ENCODE data around the gene SYNDIG1. TPM values are rescaled to one million over a fixed set of nuclear protein-coding genes. Genes with fewer than 3 reads are reported as not detected.

The SYNDIG1 gene
- total RNA-seq, 1 donor from 2014 or later, result 5.7 TPM

GRCh38 chr20:24703284-24703610, 233.8 kb downstream of the SYNDIG1 start:
- Histone ChIP-seq H3K4me1 (ENCODE audit: insufficient read depth, low read length) (no peaks in the 10 kb centered on the region), H3K79me2 (ENCODE audit: insufficient read depth, low read length) (no peaks in the 10 kb centered on the region), H3K27me3 (ENCODE audit: insufficient read depth, low read length) (no peaks in the 10 kb centered on the region), H3K4me3 (ENCODE audit: insufficient read depth, low read depth, low read length) (no peak overlapping the region), H3K9me3 (ENCODE audit: insufficient read depth, low read depth, low read length) (no peaks in the 10 kb centered on the region), H3K9ac (ENCODE audit: low read length) (no peak overlapping the region), H4K20me1 (ENCODE audit: insufficient read depth, low read length) (no peaks in the 10 kb centered on the region), H3K4me2 (ENCODE audit: low read length) (no peak overlapping the region), H2AFZ (ENCODE audit: low read depth, low read length) (no peak overlapping the region), H3K27ac (ENCODE audit: low read depth, low read length) (no peak overlapping the region), H3K36me3 (ENCODE audit: insufficient read depth, low read length) (no peaks in the 10 kb centered on the region)
- TF ChIP-seq CTCF (IDR thresholded peaks at IDR 0.05; ENCODE audit: insufficient read depth, low read depth, low read length) (no peak), EZH2 (IDR thresholded peaks at IDR 0.05; ENCODE audit: insufficient read depth, low read length) (no peak)
- no peaks in the 10 kb centered on the region for H3K4me1 Mint-ChIP-seq (ENCODE audit: low read depth, unreplicated experiment)
- peaks cover under 1% of the 10 kb centered on the region for H3K9me3 Mint-ChIP-seq (ENCODE audit: unreplicated experiment)
- DNase-seq (ENCODE audit: low read depth) (no peak), FAIRE-seq (no peak)
- no peaks in the 10 kb centered on the region for H3K36me3 Mint-ChIP-seq (ENCODE audit: low read depth, unreplicated experiment)
- peaks cover 30% of the 10 kb centered on the region for H3K27me3 Mint-ChIP-seq (ENCODE audit: low read depth, unreplicated experiment)
- no peak overlapping the region for H3K27ac Mint-ChIP-seq (ENCODE audit: unreplicated experiment)
- no peak overlapping the region for H3K4me3 Mint-ChIP-seq (ENCODE audit: unreplicated experiment)

DNA sequence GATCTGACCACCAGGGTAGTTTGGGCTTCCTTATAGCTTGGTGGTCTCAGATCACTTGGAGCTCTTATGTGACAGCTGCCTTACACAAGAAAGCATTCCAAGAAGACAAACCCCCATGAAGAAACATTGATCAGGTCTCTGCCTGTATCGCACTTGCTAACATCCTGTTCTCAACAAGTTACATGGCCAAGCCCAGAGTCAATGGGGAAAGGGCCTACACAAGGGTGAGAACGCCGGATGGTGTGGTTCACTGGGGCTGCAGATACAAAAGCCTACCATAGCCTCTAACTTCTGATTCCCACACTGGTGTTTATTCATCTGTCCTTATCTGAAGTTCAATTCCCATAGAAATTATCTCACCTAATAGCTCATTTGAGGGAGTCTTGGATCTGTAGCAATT, 235.5 kb downstream of the SYNDIG1 start:
- DNase-seq (ENCODE audit: low read depth) (no peak), FAIRE-seq (no peak)
- Histone ChIP-seq H2AFZ (ENCODE audit: low read depth, low read length) (no peak overlapping the region), H3K36me3 (ENCODE audit: insufficient read depth, low read length) (no peaks in the 10 kb centered on the region), H3K4me3 (ENCODE audit: insufficient read depth, low read depth, low read length) (no peak overlapping the region), H3K27ac (ENCODE audit: low read depth, low read length) (no peak overlapping the region), H3K9me3 (ENCODE audit: insufficient read depth, low read depth, low read length) (no peaks in the 10 kb centered on the region), H3K9ac (ENCODE audit: low read length) (no peak overlapping the region), H3K4me1 (ENCODE audit: insufficient read depth, low read length) (no peaks in the 10 kb centered on the region), H3K27me3 (ENCODE audit: insufficient read depth, low read length) (no peaks in the 10 kb centered on the region), H3K79me2 (ENCODE audit: insufficient read depth, low read length) (no peaks in the 10 kb centered on the region), H4K20me1 (ENCODE audit: insufficient read depth, low read length) (no peaks in the 10 kb centered on the region), H3K4me2 (ENCODE audit: low read length) (no peak overlapping the region)
- H3K4me3 Mint-ChIP-seq (ENCODE audit: unreplicated experiment), result no peak overlapping the region
- peaks cover 4% of the 10 kb centered on the region for H3K9me3 Mint-ChIP-seq (ENCODE audit: unreplicated experiment)
- peaks cover 30% of the 10 kb centered on the region for H3K27me3 Mint-ChIP-seq (ENCODE audit: low read depth, unreplicated experiment)
- H3K4me1 Mint-ChIP-seq (ENCODE audit: low read depth, unreplicated experiment), result no peaks in the 10 kb centered on the region
- TF ChIP-seq EZH2 (IDR thresholded peaks at IDR 0.05; ENCODE audit: insufficient read depth, low read length) (no peak), CTCF (IDR thresholded peaks at IDR 0.05; ENCODE audit: insufficient read depth, low read depth, low read length) (no peak)
- H3K36me3 Mint-ChIP-seq (ENCODE audit: low read depth, unreplicated experiment), result no peaks in the 10 kb centered on the region
- H3K27ac Mint-ChIP-seq (ENCODE audit: unreplicated experiment), result no peak overlapping the region

DNA sequence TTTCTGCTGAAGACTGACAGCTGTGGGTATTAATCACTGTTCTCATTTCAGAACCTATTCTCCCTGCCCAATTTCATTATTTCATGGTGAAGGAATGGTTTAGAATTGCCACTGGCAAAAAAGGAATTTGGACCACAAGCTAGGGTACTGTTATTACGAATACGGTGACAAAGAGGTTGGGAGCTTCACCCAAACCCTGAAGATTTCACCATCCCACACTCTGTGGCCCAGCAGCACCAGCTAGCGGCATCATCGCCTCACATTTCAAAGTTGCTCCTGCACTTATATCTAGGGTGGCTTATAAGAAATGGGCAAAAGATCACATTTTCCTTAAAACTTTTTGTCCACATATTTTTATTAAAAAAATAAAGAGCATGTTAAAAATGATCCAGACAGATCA, 236.1 kb downstream of the SYNDIG1 start:
- Histone ChIP-seq H3K9ac (ENCODE audit: low read length) (no peak overlapping the region), H3K4me1 (ENCODE audit: insufficient read depth, low read length) (no peaks in the 10 kb centered on the region), H3K4me2 (ENCODE audit: low read length) (no peak overlapping the region), H3K4me3 (ENCODE audit: insufficient read depth, low read depth, low read length) (no peak overlapping the region), H3K27me3 (ENCODE audit: insufficient read depth, low read length) (no peaks in the 10 kb centered on the region), H3K27ac (ENCODE audit: low read depth, low read length) (no peak overlapping the region), H3K79me2 (ENCODE audit: insufficient read depth, low read length) (no peaks in the 10 kb centered on the region), H2AFZ (ENCODE audit: low read depth, low read length) (no peak overlapping the region), H3K9me3 (ENCODE audit: insufficient read depth, low read depth, low read length) (no peaks in the 10 kb centered on the region), H3K36me3 (ENCODE audit: insufficient read depth, low read length) (no peaks in the 10 kb centered on the region), H4K20me1 (ENCODE audit: insufficient read depth, low read length) (no peaks in the 10 kb centered on the region)
- DNase-seq (ENCODE audit: low read depth) (no peak), FAIRE-seq (no peak)
- H3K4me1 Mint-ChIP-seq (ENCODE audit: low read depth, unreplicated experiment), result no peaks in the 10 kb centered on the region
- TF ChIP-seq CTCF (IDR thresholded peaks at IDR 0.05; ENCODE audit: insufficient read depth, low read depth, low read length) (no peak), EZH2 (IDR thresholded peaks at IDR 0.05; ENCODE audit: insufficient read depth, low read length) (no peak)
- peaks cover 4% of the 10 kb centered on the region for H3K9me3 Mint-ChIP-seq (ENCODE audit: unreplicated experiment)
- peaks cover 27% of the 10 kb centered on the region for H3K27me3 Mint-ChIP-seq (ENCODE audit: low read depth, unreplicated experiment)
- no peaks in the 10 kb centered on the region for H3K36me3 Mint-ChIP-seq (ENCODE audit: low read depth, unreplicated experiment)
- no peak overlapping the region for H3K4me3 Mint-ChIP-seq (ENCODE audit: unreplicated experiment)
- H3K27ac Mint-ChIP-seq (ENCODE audit: unreplicated experiment), result no peak overlapping the region

Data from astrocyte (in vitro differentiated cells and primary cell).